ENCODE measurements around the gene CEMIP.

Gene CEMIP

DNA sequence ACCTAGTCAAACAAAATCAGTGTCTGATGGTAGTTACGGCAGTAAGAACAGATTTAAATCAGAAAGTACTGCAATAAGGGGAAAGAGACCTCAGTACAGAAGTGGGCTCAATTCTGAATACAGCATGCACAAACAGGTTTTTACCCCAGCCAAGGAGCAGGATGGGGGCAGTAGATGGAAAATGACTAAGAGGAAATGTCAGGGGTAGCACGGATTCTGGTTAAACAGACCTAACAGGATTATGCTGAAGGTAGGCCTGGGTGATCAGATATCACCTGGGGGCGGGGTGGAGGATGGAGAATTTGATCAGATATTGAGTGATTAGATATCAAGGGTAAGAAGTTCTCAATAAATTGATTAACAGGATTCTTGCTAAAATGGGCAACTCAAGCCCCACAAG lies 191.5 kb downstream of the CEMIP start:
- in situ Hi-C loops (cut with HindIII; ENCODE audit: low sequenced_read_pairs), result no loop called here

DNA sequence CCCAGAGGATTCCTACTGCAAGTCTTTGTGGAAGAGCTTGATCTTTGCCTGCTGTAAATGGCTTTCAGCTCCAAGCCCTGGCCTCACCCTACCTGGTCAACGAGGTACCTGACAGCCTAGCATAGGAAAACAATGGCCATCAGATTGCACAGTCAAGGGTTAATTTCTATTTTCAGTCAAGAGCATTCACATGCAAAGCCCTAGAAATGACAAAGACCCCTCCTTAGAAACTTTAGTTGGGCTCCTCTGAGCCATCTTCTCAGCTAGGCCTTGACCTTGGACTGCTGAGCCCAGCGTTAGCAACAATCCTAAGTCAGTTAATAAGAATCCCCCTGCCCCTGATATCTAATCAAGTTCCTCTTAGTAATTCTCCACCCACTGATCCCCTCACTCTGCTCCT lies 192.0 kb downstream of the CEMIP start:
- in situ Hi-C loops (cut with HindIII; ENCODE audit: low sequenced_read_pairs), result no loop called here

DNA sequence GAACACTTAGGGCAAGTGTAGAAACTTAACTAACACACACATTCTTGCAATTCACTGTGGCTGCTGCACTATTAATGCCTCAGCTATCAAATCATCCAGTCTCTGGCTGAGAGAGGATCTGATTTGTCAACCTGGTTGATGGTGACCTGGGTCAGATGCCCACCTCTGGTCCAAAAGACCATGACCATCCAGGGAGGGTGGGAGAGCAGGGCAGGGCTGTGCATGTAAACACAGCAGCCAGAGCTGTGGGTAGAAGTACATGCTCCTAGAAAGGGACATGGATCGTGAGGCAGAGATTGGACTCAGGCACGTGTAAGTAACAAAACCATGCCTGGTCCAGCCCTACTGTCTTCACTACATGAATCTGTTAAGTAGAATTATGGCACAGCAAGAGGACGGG lies 193.1 kb downstream of the CEMIP start:
- in situ Hi-C loops (cut with HindIII; ENCODE audit: low sequenced_read_pairs), result no loop called here

DNA sequence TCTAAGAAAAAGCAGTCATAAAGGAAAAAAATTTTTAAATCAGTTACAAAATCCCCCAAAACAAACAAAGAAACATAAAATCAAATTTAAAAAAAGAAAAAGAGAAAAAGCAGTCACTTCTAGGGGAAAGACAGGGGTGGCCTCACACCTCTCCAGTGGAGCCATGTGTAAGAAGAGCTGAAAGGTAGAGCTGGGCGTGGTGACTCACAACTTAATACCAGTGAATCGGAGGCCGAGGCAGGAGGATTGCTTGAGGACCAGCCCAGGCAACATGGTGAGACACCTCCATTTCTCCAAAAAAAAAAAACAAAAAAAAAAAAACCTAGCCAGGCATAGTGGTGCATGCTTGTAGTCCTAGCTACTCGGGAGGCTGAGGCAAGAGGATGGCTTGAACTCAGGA lies 195.7 kb downstream of the CEMIP start:
- in situ Hi-C loops (cut with HindIII; ENCODE audit: low sequenced_read_pairs), result no loop called here

DNA sequence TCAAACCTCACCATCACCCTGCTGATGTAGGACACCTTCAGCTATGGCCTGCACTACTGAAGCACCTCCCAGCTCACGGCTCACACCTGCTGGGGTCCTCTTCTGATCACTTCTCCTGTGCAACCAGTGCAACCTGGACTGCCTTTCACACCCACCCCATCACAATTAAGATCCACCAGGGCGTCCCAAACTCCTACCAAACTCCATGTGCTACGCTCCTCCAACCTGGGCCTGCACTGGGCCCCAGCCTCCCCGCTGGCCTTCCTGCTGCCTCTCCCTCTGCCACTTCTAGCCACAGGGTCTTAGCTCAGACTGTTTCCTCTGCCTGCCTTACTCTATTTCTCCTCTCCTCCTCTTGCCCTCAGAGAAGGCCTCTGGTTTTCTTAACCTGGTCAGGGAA lies 197.7 kb downstream of the CEMIP start:
- in situ Hi-C loops (cut with HindIII; ENCODE audit: low sequenced_read_pairs), result no loop called here

DNA sequence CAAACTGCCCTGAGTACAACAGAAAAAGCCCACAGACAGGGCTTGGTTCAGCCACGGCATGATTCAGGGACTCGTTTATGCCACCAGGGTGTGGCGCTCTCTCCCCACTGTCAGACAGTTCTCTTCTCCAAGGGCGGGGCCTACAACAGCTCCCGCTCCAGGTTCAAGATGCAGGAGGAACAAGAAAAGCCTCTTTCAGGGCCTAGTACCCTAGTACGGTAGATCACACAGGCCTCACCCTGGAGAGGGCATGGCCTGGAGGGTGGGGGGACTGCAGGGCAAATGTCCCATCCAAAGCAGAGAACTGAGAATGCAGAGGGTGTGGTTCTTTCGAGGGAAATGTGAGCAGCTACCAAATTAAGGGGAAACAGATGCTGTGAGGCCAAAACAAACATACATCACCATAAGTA lies 198.5 kb downstream of the CEMIP start:
- in situ Hi-C loops (cut with HindIII; ENCODE audit: low sequenced_read_pairs), result no loop called here

DNA sequence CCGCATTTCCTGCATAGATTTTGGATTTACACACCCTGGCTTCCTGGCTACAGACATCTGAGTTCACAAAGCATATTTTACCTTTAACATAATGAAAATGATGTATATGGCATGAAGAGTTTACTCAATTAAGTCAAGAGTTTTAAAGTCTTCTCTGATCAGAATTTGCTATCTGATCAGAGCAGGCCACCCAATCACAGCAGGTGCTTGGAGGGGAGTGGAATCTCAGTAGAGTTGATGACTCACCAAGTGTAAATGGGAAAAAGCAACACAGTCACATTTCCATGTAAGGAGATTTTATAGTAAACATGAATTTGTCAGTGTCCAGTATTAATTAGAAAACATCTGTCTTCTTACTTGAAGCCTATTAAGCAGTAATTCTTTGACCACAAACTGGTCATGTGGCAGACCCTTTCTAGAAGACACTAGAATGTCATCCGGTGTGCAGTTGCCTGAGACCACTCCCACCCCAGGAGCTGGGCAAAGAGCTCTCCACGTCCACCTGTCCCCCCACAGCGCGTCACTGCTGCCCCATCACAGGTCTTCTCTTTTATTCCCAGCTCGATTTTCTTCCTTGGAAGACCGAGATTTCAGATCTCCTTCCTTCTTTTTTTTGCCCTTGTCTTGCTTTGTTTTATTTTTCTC lies 199.6 kb downstream of the CEMIP start:
- in situ Hi-C loops (cut with HindIII; ENCODE audit: low sequenced_read_pairs), result no loop called here

DNA sequence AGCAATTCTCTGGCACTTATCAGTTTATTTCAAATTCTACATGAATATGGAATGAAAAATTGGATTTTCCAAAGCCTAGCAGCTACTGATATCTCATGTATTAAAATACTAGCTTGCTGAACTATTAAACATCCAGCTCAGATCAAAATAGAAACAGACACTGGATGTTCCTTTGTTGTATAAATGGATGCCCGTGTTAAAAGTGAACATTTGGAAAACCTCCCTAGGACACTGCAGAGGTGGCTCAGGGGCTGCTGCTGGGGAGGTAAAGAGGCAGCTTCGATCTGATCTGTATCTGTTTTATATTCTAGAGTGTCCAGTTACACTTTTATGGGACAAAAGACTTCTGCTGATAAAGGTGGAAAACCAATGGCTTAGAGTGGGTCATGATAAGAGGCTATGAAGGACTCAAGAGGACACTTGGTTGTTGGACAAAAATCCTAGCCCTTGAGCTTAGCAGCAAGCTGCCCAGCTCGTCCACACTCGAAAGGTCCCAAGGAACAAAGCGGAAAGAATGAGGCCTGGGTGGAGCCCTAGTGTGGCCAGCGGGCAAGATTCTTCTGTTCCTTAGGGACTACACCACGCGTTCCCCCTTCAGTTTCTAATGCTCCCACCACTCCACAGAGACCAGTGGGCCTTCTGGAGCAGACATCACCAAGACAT lies 200.5 kb downstream of the CEMIP start:
- in situ Hi-C loops (cut with HindIII; ENCODE audit: low sequenced_read_pairs), result no loop called here

DNA sequence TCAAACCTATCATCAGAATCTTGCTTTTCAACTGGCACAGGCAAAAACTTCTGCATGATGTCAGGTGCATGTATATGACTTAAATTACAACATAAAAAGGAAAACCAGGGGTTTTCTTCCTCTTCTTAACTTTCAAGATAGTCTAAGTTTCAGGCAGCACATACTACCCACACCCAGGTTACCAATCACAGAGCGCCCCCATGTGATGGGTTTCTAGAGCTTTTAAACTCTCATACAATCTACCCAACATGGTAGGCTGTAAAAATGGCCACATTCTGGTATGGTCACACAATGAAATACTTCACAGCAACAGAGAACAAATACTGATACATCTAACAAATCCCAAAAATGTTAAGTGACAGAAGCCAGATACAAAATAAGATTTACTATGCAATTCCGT lies 203.0 kb downstream of the CEMIP start:
- in situ Hi-C loops (cut with HindIII; ENCODE audit: low sequenced_read_pairs), result no loop called here

DNA sequence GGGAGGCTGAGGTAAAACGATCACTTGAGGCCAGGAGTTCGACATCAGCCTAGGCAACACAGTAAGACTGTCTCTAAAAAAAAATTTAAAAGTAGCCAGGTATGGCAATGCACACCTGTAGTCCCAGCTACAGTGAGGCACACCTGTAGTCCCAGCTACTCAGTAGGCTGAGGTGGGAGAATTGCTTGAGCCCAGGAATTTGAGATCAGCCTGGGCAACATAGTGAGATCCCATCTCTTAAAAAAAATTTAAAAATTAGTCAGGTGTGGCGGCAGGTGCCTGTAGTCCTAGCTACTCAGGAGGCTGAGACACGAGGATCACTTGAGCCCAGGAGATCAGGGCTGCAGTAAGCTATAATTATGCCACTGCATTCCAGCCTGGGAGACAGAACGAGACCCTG lies 203.7 kb downstream of the CEMIP start:
- in situ Hi-C loops (cut with HindIII; ENCODE audit: low sequenced_read_pairs), result no loop called here

DNA sequence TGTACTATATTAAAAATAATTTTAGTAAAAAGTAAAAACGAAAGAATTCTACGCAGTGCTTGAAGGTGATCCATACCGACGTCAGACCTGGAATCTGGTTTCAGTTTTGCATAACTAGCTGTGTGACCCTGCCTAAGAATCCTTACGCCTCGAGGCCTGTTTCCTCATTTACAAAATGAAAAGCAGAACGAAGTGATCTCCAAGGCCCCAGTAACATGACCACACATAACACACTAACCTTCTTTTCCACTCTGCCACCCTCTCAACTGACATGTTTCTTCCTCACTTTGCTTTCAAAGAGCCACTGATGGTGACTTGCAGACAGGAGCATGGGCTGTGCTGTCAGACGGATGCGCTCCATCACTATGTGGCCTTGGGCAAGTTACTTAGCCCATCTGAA lies 205.7 kb downstream of the CEMIP start:
- in situ Hi-C loops (cut with HindIII; ENCODE audit: low sequenced_read_pairs), result no loop called here

DNA sequence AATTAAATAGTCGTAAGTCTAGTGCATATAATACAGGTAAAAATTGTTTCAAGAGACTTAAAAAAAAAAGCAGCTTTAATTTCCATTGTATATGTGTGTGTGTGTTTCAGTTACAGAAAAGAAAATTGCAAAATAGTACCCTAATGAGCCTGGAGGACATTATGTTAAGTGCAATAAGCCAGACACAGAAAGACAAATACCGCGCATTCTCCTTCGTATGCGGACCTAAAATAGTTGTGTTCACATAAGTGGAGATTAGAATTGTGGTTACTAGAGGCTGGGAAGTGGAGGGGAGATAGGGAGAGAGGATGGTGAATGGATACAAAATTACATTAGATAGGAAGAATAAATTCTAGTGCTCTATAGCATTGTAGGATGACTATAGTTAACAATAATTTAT lies 206.8 kb downstream of the CEMIP start:
- in situ Hi-C loops (cut with HindIII; ENCODE audit: low sequenced_read_pairs), result no loop called here

DNA sequence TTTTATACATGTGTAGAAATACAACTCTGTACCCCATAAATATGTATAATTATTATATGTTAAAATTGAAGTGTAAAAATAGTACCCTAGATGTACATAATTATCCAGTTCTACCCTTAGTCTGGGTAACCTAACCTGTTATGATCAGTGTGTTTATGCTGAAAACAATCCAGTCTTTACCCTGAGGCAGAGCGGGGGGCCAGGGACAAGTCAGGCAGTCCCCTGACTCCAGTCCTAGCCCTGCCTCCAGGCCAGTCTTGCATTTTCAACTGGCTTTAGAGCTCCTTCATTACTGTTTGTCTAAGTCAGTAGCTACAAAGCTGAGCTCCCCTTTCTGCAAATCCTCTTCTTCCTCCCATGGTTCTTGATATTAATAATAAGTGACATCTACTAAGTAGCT lies 207.3 kb downstream of the CEMIP start:
- in situ Hi-C loops (cut with HindIII; ENCODE audit: low sequenced_read_pairs), result no loop called here

DNA sequence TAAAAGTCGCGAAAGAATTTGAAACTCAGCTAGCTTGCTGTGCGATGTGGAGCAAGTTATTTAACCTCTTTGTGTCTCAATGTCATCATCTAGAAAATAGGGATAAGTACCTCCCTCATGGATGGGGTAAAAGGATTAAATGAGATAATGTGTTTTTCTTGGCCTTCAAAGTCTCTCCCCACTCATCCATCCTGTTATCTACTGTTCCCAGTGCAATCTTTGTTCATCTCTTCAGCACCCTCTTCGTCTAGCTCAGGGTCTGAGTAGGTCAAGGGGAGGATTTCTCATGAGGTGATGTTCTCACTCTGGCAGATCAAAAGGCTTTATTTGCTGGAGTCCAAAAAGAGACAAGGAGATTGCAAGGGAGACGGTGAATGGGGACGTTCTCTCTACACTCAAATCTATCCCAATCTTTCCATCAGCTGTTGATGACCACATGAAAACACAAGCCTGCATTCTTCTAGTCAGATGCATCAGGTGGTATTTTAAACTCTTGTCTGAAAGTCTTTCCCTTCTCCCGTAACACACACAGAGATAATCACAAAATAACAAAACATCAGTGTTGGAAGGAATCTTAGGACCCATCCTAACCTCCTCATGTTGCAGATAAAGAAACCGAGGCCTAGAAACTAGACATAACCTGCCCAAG lies 209.1 kb downstream of the CEMIP start:
- in situ Hi-C loops (cut with HindIII; ENCODE audit: low sequenced_read_pairs), result no loop called here

DNA sequence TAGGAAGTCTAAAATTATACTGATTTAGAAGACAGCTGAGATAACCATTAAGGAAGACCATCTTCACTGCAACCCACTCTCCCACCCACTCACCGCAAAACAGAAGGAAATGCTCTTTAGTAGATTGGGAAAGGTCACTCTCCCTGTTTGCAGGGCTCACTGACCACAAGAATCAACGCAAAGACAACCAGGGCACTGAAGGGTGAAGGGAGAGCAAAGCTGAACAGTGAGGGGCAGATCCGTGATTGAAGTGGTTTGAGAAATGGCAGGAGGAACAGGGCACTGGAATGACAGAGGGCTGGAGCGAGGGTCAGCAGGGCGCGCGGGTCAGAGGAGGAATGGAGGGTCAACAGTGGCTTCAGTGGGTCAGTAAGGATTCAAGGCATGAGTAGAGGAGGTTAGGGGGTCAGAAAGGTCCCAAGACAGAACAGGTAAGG lies 209.9 kb downstream of the CEMIP start:
- in situ Hi-C loops (cut with HindIII; ENCODE audit: low sequenced_read_pairs), result no loop called here

DNA sequence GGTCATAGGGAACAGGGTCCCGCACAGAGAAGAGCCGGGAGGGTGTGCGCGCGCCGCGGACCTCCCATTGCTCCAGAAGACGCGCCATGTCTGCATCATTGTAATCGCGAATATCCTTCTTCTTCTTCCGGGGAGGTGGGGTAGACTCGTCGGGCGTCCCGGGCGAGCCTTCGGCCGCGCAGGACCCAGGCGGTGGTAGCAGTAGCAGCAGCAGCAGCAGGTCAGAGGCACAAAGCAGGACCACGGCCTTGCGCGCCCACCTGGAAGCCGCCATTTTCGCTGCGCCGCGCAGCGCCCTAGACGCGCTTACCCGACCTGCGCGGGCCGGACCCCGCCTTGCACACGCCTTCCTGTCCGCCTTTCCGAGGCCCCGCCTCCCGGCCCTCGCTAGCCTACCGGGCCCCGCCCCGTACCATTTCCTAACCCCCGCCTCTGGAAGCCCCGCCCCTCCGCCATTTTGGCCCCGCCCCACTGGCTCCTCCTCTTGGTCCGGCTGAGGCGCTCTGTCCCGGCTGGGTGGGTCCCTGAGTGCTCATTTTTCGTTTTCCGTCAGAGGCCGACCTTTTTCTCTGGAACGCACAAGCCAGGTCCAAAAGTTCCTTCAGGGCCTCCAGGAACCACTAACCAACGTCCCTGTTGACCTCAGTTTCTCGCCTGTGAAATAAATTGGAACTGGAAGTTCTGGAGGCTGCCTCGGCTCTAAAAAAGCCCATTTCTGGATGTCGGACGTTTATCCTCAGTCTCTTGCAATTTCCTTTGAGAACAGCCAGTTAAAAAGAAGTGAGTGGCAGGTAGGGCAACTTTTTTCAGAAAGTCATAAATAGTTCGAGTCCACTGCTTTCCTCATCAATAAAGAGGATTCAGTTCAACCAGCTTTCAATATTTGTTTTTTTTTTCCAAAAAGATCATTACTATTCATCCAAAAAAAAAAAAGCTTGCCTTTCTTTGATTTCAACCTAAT lies 210.6 kb downstream of the CEMIP start, which contains the start of gene MESD:
Gene MESD, minus strand, starts transcription at position 302 of the 961 bp plus-strand sequence. Its CDS starts 28 bp downstream, at position 274.
- in situ Hi-C loops (cut with HindIII; ENCODE audit: low sequenced_read_pairs), result no loop called here

DNA sequence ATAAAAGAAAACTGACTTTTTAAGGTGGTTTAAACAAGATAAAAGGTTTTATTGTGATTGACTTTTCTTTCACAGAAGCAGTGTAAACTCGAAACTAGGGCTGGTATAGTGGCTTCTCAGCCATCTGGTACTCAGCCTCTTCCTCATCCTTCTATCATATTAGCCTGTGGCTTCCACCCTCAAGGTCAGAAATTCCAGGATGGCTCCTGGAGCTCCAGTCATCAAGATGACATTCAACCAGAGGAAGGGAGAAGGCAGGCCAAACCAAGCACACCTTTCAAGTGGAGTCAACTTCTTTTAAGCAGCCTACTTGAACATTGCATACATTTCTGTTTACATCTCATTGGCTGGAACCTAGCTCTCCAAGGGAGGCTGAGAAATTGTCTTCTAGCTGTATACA lies 211.8 kb downstream of the CEMIP start:
- in situ Hi-C loops (cut with HindIII; ENCODE audit: low sequenced_read_pairs), result no loop called here

DNA sequence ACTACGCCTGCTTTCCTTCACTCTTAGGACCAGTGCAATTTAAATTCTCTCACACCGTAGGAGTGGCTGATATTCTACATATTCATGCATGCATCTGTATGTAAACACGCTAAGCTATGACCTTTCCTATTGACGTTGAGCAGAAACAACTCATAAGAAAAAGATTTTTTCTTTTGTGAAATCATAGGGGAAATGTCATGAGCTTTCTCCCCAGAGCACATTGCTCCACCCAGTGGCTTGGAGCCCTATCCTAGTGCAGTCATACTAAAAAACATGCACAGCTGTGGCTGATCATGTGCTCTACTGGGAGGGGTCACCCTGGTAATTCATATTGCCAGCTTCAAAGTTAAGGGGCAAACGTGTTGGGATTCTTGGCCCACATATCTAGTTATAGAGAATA lies 212.3 kb downstream of the CEMIP start:
- in situ Hi-C loops (cut with HindIII; ENCODE audit: low sequenced_read_pairs), result no loop called here

DNA sequence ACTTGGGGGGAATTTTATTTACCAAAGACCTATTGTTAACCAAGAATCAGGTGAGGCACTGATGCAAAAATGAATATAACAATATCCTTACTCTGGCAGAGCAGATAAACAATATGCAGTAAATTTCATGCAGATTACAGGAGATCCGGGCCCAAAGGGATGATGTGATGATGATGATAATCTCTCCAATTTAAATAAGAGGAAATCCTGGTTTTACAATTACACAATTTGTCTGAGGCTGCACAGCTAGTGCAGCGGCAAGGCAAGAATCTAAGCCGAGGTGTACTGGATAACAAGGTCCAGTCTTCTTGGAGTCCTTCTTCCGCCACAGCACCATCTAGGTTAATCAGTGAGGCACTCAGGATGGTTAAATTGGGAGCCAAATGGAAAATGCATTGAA lies 212.8 kb downstream of the CEMIP start:
- in situ Hi-C loops (cut with HindIII; ENCODE audit: low sequenced_read_pairs), result no loop called here

DNA sequence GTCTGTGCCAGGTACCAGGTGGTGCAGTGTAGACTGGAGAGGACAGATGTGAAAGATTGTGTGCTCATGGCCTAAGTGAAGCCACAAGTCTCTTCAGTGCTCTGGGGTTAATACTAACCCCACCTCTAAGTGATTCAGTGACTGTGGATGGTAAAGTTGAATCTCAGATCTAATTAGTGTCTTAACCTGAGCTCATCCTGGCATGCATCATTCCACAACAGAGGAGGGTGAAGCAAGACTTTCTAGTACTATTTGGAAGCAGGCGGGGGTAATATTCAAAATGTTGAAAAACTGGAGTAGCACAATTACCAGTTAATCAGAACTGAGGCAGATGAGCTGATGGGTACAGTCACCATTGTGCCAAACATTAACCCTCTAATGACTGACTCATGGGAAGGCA lies 213.3 kb downstream of the CEMIP start:
- in situ Hi-C loops (cut with HindIII; ENCODE audit: low sequenced_read_pairs), result no loop called here

DNA sequence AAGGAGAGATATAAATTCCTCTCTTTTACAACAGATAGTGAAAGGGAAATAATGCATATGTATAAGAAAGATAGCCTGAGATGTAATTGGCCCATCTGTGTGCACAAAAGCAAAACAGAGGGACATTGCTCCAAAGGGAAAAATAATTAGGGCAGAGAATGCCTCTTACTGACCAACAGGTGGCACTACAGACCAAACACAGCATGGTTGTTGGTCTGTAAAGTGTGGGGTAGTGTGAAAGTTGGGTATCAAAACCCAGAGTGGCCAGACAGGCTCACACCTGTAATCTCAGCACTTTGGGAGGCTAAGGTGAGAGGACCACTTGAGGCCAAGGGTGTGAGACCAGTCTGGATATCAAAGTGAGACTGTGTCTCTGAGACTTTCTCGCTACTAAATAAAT lies 217.1 kb downstream of the CEMIP start:
- in situ Hi-C loops (cut with HindIII; ENCODE audit: low sequenced_read_pairs), result no loop called here

Measured in DLD1 (cell line).